HEK293 (cell line): ENCODE measurements around the gene SPTAN1.

Experiments used
- CTCF ChIP-seq: fragments of 450-650 bp; formaldehyde crosslinking; IDR thresholded peaks from 2 replicates; pipeline ENCODE4 v1.5.1; 2016; ENCODE audit warnings: missing biosample characterization, missing genetic modification characterization
- KLF10 ChIP-seq: fragments of 450-650 bp; IDR thresholded peaks from 2 replicates; pipeline ENCODE4 v1.5.1; 2018; ENCODE audit warnings: missing biosample characterization, mild to moderate bottlenecking, missing genetic modification characterization
- KLF8 ChIP-seq: fragments of 450-650 bp; formaldehyde crosslinking; IDR thresholded peaks from 2 replicates; pipeline ENCODE4 v1.5.1; 2016; ENCODE audit warnings: missing biosample characterization, missing genetic modification characterization
- YY1 ChIP-seq: fragments of 450-650 bp; formaldehyde crosslinking; IDR thresholded peaks from 2 replicates; pipeline ENCODE4 v1.5.1; 2018; ENCODE audit warnings: missing biosample characterization, missing genetic modification characterization
- ZNF18 ChIP-seq: fragments of 450-650 bp; formaldehyde crosslinking; IDR thresholded peaks from 2 replicates; pipeline ENCODE4 v1.5.1; 2016; ENCODE audit warnings: missing biosample characterization, missing genetic modification characterization
- ZNF202 ChIP-seq: fragments of 450-650 bp; formaldehyde crosslinking; IDR thresholded peaks from 2 replicates; pipeline ENCODE4 v1.5.1; 2016; ENCODE audit warnings: missing biosample characterization, missing genetic modification characterization, borderline replicate concordance
- ZNF274 ChIP-seq, 2 experiments: fragments of 200-500 bp in 1 of 2; fragments of 450-650 bp in 1 of 2; sonication (Bioruptor generic) in 1 of 2; formaldehyde crosslinking in 1 of 2; IDR thresholded peaks; 2 replicates each; pipeline versions ENCODE4 v1.5.1 to v1.6.1; 2014 to 2016; ENCODE audit warnings: borderline replicate concordance in 1 of 2, inconsistent platforms in 1 of 2, low read length in 1 of 2, missing biosample characterization in 1 of 2, missing genetic modification characterization in 1 of 2
- ZNF544 ChIP-seq: fragments of 450-650 bp; formaldehyde crosslinking; IDR thresholded peaks from 2 replicates; pipeline ENCODE4 v1.5.0; 2017; ENCODE audit warnings: missing biosample characterization, missing genetic modification characterization
- ZNF549 ChIP-seq: fragments of 450-650 bp; IDR thresholded peaks from 2 replicates; pipeline ENCODE4 v1.5.1; 2018; ENCODE audit warnings: missing biosample characterization, missing genetic modification characterization, mild to moderate bottlenecking, inconsistent platforms, moderate library complexity
- ZNF596 ChIP-seq: fragments of 450-650 bp; IDR thresholded peaks from 2 replicates; pipeline ENCODE4 v1.5.0; 2018; ENCODE audit warnings: missing biosample characterization, mild to moderate bottlenecking, missing genetic modification characterization, moderate library complexity
- TF ChIP-seq, protein P1 (sequence below): fragments of 450-650 bp; formaldehyde crosslinking; IDR thresholded peaks from 2 replicates; pipeline ENCODE4 v1.5.1; 2016; ENCODE audit warnings: missing biosample characterization, missing genetic modification characterization

- no peak for TF ChIP-seq CTCF (tag by site-specific recombination)
- no peak for TF ChIP-seq KLF10
- no peak for TF ChIP-seq ZNF549 (tag by site-specific recombination)
- TF ChIP-seq ZNF596 (tag by site-specific recombination), result no peak
- no peak for TF ChIP-seq YY1
- no peak for TF ChIP-seq ZNF544 (tag by site-specific recombination)
- TF ChIP-seq ZNF18 (tag by site-specific recombination), result no peak
- TF ChIP-seq, protein P1, sequence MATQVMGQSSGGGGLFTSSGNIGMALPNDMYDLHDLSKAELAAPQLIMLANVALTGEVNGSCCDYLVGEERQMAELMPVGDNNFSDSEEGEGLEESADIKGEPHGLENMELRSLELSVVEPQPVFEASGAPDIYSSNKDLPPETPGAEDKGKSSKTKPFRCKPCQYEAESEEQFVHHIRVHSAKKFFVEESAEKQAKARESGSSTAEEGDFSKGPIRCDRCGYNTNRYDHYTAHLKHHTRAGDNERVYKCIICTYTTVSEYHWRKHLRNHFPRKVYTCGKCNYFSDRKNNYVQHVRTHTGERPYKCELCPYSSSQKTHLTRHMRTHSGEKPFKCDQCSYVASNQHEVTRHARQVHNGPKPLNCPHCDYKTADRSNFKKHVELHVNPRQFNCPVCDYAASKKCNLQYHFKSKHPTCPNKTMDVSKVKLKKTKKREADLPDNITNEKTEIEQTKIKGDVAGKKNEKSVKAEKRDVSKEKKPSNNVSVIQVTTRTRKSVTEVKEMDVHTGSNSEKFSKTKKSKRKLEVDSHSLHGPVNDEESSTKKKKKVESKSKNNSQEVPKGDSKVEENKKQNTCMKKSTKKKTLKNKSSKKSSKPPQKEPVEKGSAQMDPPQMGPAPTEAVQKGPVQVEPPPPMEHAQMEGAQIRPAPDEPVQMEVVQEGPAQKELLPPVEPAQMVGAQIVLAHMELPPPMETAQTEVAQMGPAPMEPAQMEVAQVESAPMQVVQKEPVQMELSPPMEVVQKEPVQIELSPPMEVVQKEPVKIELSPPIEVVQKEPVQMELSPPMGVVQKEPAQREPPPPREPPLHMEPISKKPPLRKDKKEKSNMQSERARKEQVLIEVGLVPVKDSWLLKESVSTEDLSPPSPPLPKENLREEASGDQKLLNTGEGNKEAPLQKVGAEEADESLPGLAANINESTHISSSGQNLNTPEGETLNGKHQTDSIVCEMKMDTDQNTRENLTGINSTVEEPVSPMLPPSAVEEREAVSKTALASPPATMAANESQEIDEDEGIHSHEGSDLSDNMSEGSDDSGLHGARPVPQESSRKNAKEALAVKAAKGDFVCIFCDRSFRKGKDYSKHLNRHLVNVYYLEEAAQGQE, result no peak
- TF ChIP-seq KLF8 (tag by site-specific recombination), result no peak
- TF ChIP-seq ZNF202, result no peak
- TF ChIP-seq ZNF274 (IDR thresholded peaks at IDR 0.05; ENCODE audit: low read length), result no peak
- no peak for TF ChIP-seq ZNF274 (tag by site-specific recombination; IDR thresholded peaks at IDR 0.05; ENCODE audit: borderline replicate concordance)
Observed at GRCh38 chr9:128575469-128575868, 23.1 kb downstream of the SPTAN1 start.
